ENCODE data around the gene ACAD10.
"Not testable (repeated sequence)": the region's sequence is repeated elsewhere in the genome, so short reads cannot be mapped to it uniquely, and the experiment has no call there.

Gene ACAD10

DNA sequence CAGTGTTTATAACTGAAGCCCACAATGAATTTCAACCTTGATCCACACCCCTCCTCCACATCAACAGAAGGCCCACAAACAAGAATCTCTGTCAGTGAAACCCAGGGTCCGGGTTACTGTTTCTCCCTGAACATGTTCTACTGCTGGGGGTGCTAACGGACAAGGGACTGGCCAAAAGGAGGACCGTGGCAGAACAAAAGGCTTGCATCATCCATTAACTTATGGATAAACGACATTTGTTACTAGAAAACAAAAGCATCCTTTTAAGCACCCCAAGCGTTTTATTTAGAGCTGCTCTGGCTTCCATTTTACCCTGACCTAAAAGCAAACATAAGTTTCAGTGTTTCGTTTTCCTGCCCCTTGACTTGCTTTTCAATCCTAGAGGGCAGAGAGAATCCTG lies 32.3 kb upstream of the ACAD10 start:
- Histone ChIP-seq H3K27ac (no peak overlapping the region), H3K9ac (no peak overlapping the region), H3K36me3 (peaks cover 84 to 100% (median 99%) of the 10 kb centered on the region in 11 experiments), H3K9me3 (replicated peaks in 1 of 11) (no peaks in the 10 kb centered on the region), H3K4me3 (no peak overlapping the region), H3K27me3 (no peaks in the 10 kb centered on the region), H3K4me2 (no peak overlapping the region), H3K4me1 (peaks cover 0 to 24% (median 4%) of the 10 kb centered on the region in 10 experiments; a peak in 9 of 20 replicates), H4K20me1 (peaks cover 0 to 36% (median 4%) of the 10 kb centered on the region in 11 experiments; a peak in 12 of 22 replicates)
- TF ChIP-seq Cebpa-rat (IDR thresholded peaks at IDR 0.05) = no peak

DNA sequence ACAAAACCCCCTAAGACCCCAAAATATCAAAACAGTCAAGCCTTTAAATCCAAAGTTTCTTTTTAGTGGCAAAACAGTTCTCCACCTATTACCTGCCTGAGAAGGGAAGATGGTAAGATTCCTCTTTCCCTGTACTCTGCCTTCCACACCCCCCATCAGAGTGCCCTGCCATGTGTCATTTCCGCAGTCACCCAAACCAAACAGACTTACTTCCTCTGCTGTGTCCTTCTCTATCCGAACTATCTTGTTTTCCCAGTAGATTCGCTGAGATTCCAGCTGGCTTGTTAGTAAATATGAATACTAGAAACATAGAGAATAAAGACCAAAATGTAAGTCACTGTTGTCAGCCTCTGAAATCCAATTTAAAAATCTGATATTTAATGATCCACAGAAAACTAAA lies 30.5 kb upstream of the ACAD10 start:
- no peak overlapping the region for H3K9ac ChIP-seq
- TF ChIP-seq Cebpa-rat (IDR thresholded peaks at IDR 0.05) = no peak
- H3K36me3 ChIP-seq = peaks cover 84 to 100% (median 99%) of the 10 kb centered on the region in 11 experiments
- H3K9me3 ChIP-seq (replicated peaks in 1 of 11) = no peaks in the 10 kb centered on the region
- H3K27ac ChIP-seq = no peak overlapping the region
- H4K20me1 ChIP-seq = peaks cover 0 to 33% (median 4%) of the 10 kb centered on the region in 11 experiments; a peak in 12 of 22 replicates
- H3K4me1 ChIP-seq = peaks cover 0 to 22% (median 4%) of the 10 kb centered on the region in 10 experiments; a peak in 9 of 20 replicates
- H3K27me3 ChIP-seq = no peaks in the 10 kb centered on the region
- no peak overlapping the region for H3K4me3 ChIP-seq
- H3K4me2 ChIP-seq = no peak overlapping the region

DNA sequence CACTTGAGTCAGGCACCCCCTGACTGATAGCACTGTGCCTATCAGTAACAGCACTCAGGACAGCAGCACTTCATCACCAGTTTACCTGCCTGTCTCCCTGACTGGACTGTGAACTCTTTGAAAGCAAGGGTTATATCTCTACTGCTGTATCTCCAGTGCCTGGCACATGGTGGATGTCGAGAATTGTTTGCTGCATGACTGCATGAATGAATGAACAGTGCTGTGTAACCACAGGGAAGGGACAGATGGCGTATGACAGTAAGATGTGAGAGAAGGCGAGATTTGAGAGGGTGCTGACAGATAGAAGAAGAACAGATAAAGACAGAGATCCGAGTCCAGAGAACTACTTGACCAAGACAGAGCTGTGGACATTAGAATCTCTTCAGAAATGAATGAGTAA lies 29.8 kb upstream of the ACAD10 start:
- Histone ChIP-seq H3K27ac (no peak overlapping the region), H3K36me3 (peaks cover 89 to 100% (median 99%) of the 10 kb centered on the region in 11 experiments), H3K9ac (no peak overlapping the region), H3K4me1 (peaks cover 0 to 16% (median 2%) of the 10 kb centered on the region in 10 experiments; a peak in 9 of 20 replicates), H3K27me3 (no peaks in the 10 kb centered on the region), H4K20me1 (peaks cover 0 to 26% (median 4%) of the 10 kb centered on the region in 11 experiments; a peak in 12 of 22 replicates), H3K9me3 (replicated peaks in 1 of 11) (no peaks in the 10 kb centered on the region), H3K4me3 (no peak overlapping the region), H3K4me2 (no peak overlapping the region)
- no peak for TF ChIP-seq Cebpa-rat (IDR thresholded peaks at IDR 0.05)

DNA sequence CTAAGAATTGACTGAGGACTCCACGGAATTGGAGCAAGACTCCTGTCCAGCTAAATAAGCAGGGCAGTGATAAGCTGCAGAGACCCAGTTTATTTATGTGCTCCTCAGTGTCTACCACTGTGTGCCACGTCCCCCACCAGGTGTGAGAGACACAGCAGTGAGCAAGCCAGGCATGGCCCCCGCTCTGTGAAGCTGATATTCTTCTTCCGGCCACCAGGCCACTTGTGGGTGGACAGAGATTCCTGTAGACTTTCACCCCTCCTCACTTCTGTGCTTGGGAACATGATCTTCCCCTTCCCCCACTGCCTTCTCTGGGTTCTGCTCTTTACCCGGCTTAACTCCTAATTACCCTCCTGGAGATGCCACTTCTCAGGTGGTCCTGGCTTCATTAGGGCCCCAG lies 21.4 kb upstream of the ACAD10 start:
- Histone ChIP-seq H3K27ac (no peak overlapping the region), H3K4me1 (peaks cover 0 to 24% (median 8%) of the 10 kb centered on the region in 10 experiments; a peak in 9 of 20 replicates), H4K20me1 (peaks cover 0 to 17% (median 4%) of the 10 kb centered on the region in 11 experiments; a peak in 5 of 22 replicates), H3K27me3 (no peaks in the 10 kb centered on the region), H3K9me3 (replicated peaks in 1 of 11) (no peaks in the 10 kb centered on the region), H3K36me3 (peaks cover 95 to 100% (median 98%) of the 10 kb centered on the region in 11 experiments), H3K4me3 (no peak overlapping the region), H3K9ac (no peak overlapping the region), H3K4me2 (no peak overlapping the region)
- no peak for TF ChIP-seq Cebpa-rat (IDR thresholded peaks at IDR 0.05)

DNA sequence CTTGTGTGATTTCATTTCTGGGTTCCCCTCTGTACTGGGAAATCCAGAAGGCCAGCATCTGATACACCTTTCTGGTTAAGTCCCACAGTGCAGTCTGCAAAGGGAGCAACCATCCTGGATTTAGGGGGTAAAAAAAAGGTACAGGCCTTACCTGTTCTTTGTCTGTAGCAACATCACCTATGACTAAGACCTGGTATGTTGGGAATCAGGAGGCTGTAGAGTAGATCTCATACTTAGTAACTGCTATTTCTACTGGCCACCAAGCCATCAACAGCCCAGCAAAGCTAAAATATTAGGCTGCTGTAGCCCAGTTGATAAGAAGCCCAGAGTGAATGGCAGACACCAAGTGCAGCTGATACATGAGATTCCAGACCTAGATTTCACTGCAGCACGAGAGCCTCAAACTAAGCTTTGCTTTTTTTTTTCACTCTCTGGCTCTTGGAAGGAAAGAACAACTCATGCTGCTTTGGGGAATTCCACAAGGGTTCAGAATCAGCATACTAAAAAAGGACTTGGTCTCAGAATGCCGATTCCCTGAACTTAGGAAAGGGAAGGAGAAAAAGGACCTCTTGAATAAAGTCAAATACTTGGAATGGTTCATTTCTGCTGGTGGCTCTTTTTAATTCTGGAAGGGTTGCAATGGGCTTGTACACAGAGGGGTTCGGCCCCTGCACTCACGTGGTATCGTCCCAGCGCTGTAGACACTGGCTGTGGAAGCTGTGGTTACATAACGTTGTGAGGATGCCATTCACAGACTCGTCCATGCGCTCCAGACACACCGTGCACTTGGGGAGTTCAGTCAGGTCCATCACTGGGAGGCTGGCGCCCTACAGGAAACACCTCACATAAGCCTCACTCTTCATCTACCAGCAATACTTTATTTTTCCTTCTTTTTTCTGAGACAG lies 20.6 kb upstream of the ACAD10 start:
- Histone ChIP-seq H4K20me1 (peaks cover 0 to 17% (median 4%) of the 10 kb centered on the region in 11 experiments; a peak in 6 of 22 replicates), H3K4me3 (no peak overlapping the region), H3K27ac (no peak overlapping the region), H3K9me3 (replicated peaks in 1 of 11) (no peaks in the 10 kb centered on the region), H3K4me2 (no peak overlapping the region), H3K36me3 (peaks cover 95 to 100% (median 98%) of the 10 kb centered on the region in 11 experiments), H3K9ac (no peak overlapping the region), H3K27me3 (no peaks in the 10 kb centered on the region), H3K4me1 (peaks cover 0 to 24% (median 8%) of the 10 kb centered on the region in 10 experiments; a peak in 9 of 20 replicates)
- no peak for TF ChIP-seq Cebpa-rat (IDR thresholded peaks at IDR 0.05)

DNA sequence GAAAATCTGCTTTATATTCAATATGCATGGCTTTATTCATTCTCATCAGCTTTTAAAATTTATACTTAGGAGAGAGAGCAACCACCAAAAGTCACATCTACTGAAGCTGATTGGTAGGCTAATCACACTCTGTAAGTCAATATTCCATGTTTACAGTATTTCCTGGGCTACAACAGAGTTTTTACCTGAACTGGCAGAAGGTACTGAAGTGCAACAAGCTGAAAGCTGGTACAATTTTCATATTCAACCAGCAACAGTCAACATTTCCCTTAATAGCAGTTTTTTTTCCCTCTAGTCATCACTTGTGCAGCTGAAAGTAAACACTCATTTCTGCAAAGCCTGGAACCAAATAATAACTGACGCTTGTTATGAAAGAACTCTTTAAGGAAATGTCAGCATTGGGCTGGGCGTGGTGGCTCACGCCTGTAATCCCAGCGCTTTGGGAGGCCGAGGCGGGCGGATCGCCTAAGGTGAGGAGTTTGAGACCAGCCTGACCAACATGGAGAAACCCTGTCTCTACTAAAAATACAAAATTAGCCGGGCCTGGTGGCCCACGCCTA lies 13.0 kb upstream of the ACAD10 start:
- H3K27me3 ChIP-seq = no peaks in the 10 kb centered on the region
- no peaks in the 10 kb centered on the region for H3K9me3 ChIP-seq (replicated peaks in 1 of 11)
- peaks cover 95 to 100% (median 100%) of the 10 kb centered on the region in 11 experiments for H3K36me3 ChIP-seq
- H3K4me1 ChIP-seq = no peaks in the 10 kb centered on the region
- H4K20me1 ChIP-seq = peaks cover 6 to 56% (median 39%) of the 10 kb centered on the region in 11 experiments; a peak in 19 of 22 replicates
- H3K4me3 ChIP-seq = no peak overlapping the region
- no peak overlapping the region for H3K9ac ChIP-seq
- no peak for TF ChIP-seq Cebpa-rat (IDR thresholded peaks at IDR 0.05)
- H3K27ac ChIP-seq = no peak overlapping the region
- H3K4me2 ChIP-seq = no peak overlapping the region

DNA sequence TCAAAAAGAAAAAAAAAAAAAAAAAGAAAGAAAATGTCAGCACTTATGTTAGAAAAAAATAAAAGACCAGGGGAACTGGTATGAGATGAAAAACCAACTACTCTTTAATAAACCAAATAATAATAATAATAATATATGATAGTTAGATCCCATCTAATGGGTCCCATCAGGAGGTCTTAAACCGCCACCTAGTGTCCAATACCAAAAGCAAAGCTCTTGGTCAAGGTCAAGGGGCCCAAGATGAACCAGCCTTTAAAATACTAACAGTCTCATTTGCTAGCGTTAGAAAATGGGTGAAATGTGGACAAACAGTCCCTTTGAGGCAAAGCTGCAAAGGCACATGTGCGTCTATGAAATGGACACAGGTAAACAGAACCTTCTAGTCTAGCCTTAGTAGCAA lies 12.3 kb upstream of the ACAD10 start:
- no peak overlapping the region for H3K4me3 ChIP-seq
- no peak overlapping the region for H3K27ac ChIP-seq
- no peak overlapping the region for H3K9ac ChIP-seq
- H3K4me1 ChIP-seq = no peaks in the 10 kb centered on the region
- no peak overlapping the region for H3K4me2 ChIP-seq
- TF ChIP-seq Cebpa-rat (IDR thresholded peaks at IDR 0.05) = no peak
- no peaks in the 10 kb centered on the region for H3K9me3 ChIP-seq (replicated peaks in 1 of 11)
- H4K20me1 ChIP-seq = peaks cover 6 to 56% (median 40%) of the 10 kb centered on the region in 11 experiments; a peak in 19 of 22 replicates
- H3K36me3 ChIP-seq = peaks cover 98 to 100% (median 100%) of the 10 kb centered on the region in 11 experiments
- H3K27me3 ChIP-seq = no peaks in the 10 kb centered on the region

DNA sequence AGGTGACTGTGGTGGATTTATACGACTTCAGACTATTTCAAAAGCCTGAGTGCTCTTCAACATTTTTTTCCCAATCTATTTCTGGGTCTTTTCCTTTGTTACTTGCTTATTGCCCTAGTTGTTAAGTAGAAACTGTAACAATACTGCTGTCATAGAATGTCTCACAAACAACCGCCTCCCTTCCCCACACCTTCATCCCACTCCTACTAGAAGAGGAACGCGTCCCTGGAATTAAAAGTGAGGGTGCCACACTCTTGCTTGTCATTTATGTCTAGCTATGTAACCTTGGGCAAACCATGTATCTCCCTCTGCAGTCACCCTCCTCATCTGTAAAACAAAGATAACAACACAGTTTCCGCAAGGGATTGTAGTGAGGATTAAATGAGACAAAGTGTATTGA lies 8.7 kb upstream of the ACAD10 start:
- Histone ChIP-seq H4K20me1 (peaks cover 9 to 67% (median 48%) of the 10 kb centered on the region in 11 experiments; a peak in 19 of 22 replicates), H3K36me3 (peaks cover 98 to 100% (median 100%) of the 10 kb centered on the region in 11 experiments), H3K4me2 (no peak overlapping the region), H3K9me3 (replicated peaks in 1 of 11) (no peaks in the 10 kb centered on the region), H3K4me3 (no peak overlapping the region), H3K27me3 (no peaks in the 10 kb centered on the region), H3K27ac (no peak overlapping the region), H3K4me1 (no peaks in the 10 kb centered on the region), H3K9ac (no peak overlapping the region)
- TF ChIP-seq Cebpa-rat (IDR thresholded peaks at IDR 0.05) = no peak

DNA sequence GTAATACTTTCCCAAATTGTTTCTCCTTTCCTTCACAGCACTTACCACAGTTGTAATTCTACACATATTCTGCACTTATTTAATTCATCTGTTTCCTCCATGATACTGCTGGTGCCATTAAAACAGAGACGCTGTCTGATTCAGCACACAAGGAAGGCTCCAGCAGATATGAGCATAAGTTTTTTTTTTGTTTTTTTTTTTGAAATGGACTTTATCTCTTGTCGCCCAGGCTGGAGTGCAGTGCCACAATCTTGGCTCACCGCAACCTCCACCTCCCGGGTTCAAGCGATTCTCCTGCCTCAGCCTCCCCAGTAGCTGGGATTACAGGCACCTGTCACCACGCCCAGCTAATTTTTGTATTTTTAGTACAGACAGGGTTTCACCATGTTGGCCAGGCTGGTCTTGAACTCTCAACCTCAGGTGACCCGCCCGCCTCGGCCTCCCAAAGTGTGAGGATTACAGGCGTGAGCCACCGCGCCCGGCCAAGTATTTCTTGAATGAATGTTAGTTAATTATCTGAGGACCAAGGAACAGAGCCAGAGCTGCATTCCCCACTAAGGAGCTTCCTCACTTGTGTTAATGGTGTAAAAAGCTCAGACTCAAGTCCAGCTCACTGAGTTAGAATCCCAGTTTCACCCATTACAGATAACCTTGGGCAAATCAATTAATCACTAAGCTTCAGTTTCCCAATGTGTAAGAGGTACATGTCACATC lies 1.2 kb upstream of the ACAD10 start:
- peaks cover 37 to 44% (median 38%) of the 10 kb centered on the region in 11 experiments for H3K36me3 ChIP-seq
- peak overlapping the region; percentile 84 to 98 (median 90) for H3K4me3 ChIP-seq
- H4K20me1 ChIP-seq = peaks cover 0 to 43% (median 31%) of the 10 kb centered on the region in 11 experiments; a peak in 19 of 22 replicates
- not testable (repeated sequence) for H3K9me3 ChIP-seq (replicated peaks in 1 of 11); H3K27me3 ChIP-seq
- peak overlapping the region; percentile 88 to 94 (median 91) for H3K27ac ChIP-seq
- peak overlapping the region; percentile 94 to 98 (median 96) for H3K9ac ChIP-seq
- peaks cover 22 to 27% (median 25%) of the 10 kb centered on the region in 10 experiments for H3K4me1 ChIP-seq
- peak overlapping the region; percentile 78 to 97 (median 93) for H3K4me2 ChIP-seq

All from BLaER1 treated with 17β-estradiol and CSF1 and Interleukin-3, amounts not matched to agents 10 nM and 100 nM (cell line).